Ectodermal cell (in vitro differentiated cells): ENCODE measurements around the gene RYR3.

Experiments
- H3K27ac ChIP-seq: 2 replicates; pipeline ENCODE4 v1.7.0; 2013; ENCODE audit warnings: mild to moderate bottlenecking, low read depth, low read length; ENCODE audit not compliant: insufficient read depth, poor library complexity, severe bottlenecking
- H3K27me3 ChIP-seq: 2 replicates; pipeline ENCODE4 v1.7.0; 2013; ENCODE audit warnings: mild to moderate bottlenecking, low read length; ENCODE audit not compliant: insufficient read depth, control insufficient read depth, poor library complexity, severe bottlenecking
- H3K36me3 ChIP-seq: one replicate; pipeline ENCODE4 v1.7.0; 2013; ENCODE audit warnings: low read length; ENCODE audit not compliant: control insufficient read depth, insufficient read depth
- H3K4me1 ChIP-seq: one replicate; pipeline ENCODE4 v1.7.0; 2013; ENCODE audit warnings: low read length; ENCODE audit not compliant: control insufficient read depth, insufficient read depth
- H3K4me3 ChIP-seq: 2 replicates; pipeline ENCODE4 v1.7.0; 2013; ENCODE audit warnings: low read depth, low read length, control low read depth; ENCODE audit not compliant: insufficient read depth
- H3K9me3 ChIP-seq: 2 replicates; pipeline ENCODE4 v1.7.0; 2013; ENCODE audit warnings: mild to moderate bottlenecking, low read length, moderate library complexity; ENCODE audit not compliant: control insufficient read depth
- WGBS, 2 experiments: methylation state at CpG; one replicate each; pipeline ENCODE4 v1.1.7; 2013; ENCODE audit warnings: missing lambda C conversion rate in 2 of 2; 5-methylcytosine and 5-hydroxymethylcytosine counted together

Gene RYR3

DNA sequence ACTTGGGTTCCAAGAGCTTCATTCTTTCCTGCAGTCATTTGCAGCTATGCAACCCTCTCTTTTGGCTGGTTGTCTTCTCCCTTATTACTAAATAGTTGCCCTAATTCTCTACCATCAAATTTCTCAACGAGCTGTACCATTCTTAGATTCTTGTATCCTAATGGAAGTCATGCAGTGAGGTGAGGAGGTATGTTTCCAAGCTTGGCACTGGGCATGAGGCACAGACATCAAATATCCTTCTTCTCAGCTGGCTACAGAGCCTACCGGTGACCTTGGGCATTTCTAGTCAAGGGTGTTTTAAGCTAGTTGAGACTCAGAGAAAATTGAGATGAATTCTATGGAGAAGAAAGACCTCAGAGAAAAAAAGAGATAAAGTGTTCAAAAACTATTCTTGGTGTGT, 166.1 kb downstream of the RYR3 start:
- Histone ChIP-seq H3K36me3 (no peaks in the 10 kb centered on the region), H3K9me3 (no peaks in the 10 kb centered on the region), H3K27ac (no peak overlapping the region), H3K27me3 (no peaks in the 10 kb centered on the region), H3K4me1 (no peaks in the 10 kb centered on the region), H3K4me3 (no peak overlapping the region)
- 94 to 100% methylated on average over 1 of the region's 2 CpGs for WGBS, 2 experiments

DNA sequence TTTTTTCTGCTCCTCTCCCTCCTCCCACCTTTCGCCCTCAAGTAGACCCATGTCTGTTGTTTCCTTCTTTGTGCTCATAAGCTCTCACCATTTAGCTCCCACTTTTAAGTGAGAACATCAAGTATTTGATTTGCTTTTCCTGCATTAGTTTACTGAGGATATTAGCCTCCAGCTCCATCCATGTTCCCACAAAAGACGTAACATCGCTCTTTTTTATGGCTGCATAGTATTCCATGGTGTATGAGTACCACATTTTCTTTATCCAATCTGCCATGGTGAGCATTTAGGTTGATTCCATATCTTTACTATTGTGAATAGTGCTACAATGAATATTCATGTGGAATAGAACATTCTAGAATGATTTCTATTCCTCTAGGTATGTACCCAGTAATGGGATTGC, 178.6 kb downstream of the RYR3 start:
- no peaks in the 10 kb centered on the region for H3K36me3 ChIP-seq
- WGBS, 2 experiments: 93% methylated on average over 3 of the region's 3 CpGs
- H3K4me3 ChIP-seq: no peak overlapping the region
- no peaks in the 10 kb centered on the region for H3K27me3 ChIP-seq
- H3K9me3 ChIP-seq: no peaks in the 10 kb centered on the region
- peaks cover 4% of the 10 kb centered on the region for H3K4me1 ChIP-seq
- H3K27ac ChIP-seq: no peak overlapping the region

DNA sequence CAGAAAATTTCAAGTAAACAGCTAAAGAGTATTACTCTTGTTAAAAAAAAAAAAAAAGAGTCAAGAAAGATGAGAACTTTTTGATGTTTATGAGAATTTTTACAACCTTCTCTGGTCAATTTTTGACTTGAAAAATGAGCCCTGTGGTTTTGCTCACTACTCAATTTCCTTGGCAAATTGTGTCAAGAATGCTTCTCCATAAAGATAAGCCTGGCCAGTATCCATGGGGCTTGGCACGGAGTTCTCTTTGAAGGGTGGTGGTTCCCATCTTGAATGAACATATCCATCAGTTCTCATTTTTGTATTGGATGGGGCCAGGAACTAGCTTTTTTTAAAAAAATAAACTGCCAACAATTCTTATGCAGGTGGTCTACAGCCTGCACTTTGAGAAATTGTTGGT, 179.9 kb downstream of the RYR3 start:
- H3K4me1 ChIP-seq: peaks cover 4% of the 10 kb centered on the region
- no peaks in the 10 kb centered on the region for H3K9me3 ChIP-seq
- H3K36me3 ChIP-seq: no peaks in the 10 kb centered on the region
- H3K27ac ChIP-seq: no peak overlapping the region
- no peaks in the 10 kb centered on the region for H3K27me3 ChIP-seq
- no peak overlapping the region for H3K4me3 ChIP-seq
- WGBS, 2 experiments: 95 to 100% methylated on average over 1 of the region's 1 CpG

DNA sequence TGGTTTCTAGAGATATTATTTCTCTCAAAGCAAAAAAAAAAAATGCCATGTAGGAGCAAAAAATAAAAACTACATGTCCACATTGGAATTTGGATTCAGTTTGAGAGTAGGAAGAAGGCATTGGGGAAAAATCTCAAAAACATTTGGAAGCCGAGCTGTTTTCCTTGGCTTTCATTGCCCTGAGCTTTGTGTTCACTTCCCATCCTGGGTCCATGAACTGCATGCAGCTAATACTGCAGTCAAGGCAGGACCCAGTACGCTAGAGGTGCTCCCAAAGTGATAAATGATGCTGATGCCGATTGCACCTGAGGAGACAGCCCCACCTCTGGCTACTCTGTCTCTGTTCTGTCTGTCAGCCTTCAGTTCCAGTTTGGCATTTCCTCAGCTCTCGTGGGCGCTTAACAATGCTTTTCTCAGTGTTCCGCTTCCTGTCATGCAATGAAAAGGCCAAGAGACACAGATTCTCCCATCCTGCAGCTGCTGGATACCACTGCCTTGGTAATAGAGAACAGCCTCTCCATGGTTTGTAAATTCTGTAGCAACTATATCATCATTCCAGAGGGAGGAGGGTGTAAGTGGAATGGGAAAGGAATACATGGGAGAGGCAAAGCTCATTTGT, 181.8 kb downstream of the RYR3 start:
- no peaks in the 10 kb centered on the region for H3K9me3 ChIP-seq
- H3K27ac ChIP-seq: no peak overlapping the region
- no peak overlapping the region for H3K4me3 ChIP-seq
- H3K4me1 ChIP-seq: peaks cover 4% of the 10 kb centered on the region
- H3K36me3 ChIP-seq: no peaks in the 10 kb centered on the region
- 82 to 85% methylated on average over 6 of the region's 6 CpGs for WGBS, 2 experiments
- H3K27me3 ChIP-seq: no peaks in the 10 kb centered on the region

DNA sequence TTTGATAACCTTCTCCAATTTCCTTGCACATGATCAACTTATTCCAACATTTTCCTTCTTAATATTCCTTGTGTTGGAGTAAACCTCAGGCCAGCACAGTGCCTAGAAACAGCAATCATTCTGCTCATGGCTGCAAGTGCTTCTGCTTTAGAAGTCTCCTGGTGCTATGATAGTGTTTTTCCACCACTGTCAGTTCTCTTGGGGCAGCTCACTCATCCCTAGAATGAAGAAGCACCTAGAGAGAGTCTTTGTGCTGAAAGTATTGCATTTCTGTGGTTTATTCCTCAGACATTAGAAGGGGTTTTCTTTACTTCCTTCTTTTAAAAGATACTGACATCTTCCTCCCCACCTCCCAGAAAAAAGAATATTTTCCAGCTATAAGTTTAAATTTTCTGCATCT, 183.5 kb downstream of the RYR3 start:
- Histone ChIP-seq H3K36me3 (no peaks in the 10 kb centered on the region), H3K9me3 (no peaks in the 10 kb centered on the region), H3K4me3 (no peak overlapping the region), H3K4me1 (peaks cover 4% of the 10 kb centered on the region), H3K27me3 (no peaks in the 10 kb centered on the region), H3K27ac (no peak overlapping the region)

DNA sequence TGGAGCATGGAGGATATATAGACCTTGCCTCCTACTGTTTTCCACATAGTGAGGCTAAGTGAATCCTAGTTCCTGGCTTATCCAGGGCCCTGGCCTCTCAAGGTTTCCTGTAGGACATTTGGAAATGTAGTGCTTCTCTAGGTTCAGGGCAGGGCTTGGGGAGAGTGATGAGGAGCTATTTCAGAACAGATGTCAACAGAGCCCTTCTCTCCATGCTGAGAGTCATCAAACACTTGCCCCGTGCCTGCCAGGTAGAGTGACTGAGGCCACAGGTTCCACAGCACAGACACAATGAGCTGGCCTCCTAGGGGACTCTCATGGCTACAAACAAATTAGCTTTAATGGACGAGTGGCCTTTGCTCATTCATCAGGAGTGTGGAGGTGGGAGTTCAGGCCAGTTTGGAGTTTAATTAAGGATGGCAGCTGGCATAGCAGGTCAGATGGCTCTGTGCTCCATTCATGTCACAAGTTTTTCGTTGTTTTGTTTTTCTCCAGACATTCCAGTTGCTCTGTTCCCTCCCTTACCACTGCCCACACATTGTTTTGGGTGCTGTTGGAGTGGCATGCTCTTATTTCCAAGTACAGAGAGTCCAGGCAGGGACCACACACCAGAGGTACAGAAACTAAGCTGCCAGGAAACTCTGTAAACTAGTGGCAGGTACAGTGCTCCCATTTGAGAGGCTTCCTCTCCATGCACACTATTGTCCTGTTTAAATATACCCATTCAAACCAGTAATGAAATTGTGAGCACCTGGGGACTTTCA, 189.8 kb downstream of the RYR3 start:
- no peaks in the 10 kb centered on the region for H3K4me1 ChIP-seq
- H3K4me3 ChIP-seq: no peak overlapping the region
- H3K36me3 ChIP-seq: no peaks in the 10 kb centered on the region
- H3K27ac ChIP-seq: no peak overlapping the region
- no peaks in the 10 kb centered on the region for H3K9me3 ChIP-seq
- WGBS, 2 experiments: 76 to 79% methylated on average over 3 of the region's 3 CpGs
- no peaks in the 10 kb centered on the region for H3K27me3 ChIP-seq

DNA sequence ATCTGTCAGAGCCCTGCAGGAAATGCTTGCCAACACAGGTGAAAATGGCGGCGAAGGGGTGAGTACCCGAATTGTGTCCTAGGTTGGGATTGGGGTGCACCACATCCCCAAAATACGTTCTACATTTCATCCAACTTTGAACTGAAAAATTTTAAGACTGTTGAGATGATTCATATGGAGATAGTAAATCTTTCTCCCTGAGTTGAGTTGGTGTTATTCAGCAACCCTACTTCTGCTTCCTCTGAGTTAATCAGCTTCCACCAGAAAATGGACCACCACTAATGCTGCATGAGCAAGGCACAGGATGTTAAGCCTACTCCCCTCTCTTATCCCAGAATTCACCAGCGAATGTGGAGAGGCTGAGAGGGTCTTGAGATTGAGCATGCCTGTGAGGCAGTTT, 192.9 kb downstream of the RYR3 start:
- 100% methylated on average over 3 to 5 of the region's 5 CpGs for WGBS, 2 experiments
- no peaks in the 10 kb centered on the region for H3K9me3 ChIP-seq
- no peaks in the 10 kb centered on the region for H3K4me1 ChIP-seq
- H3K36me3 ChIP-seq: no peaks in the 10 kb centered on the region
- H3K27ac ChIP-seq: no peak overlapping the region
- no peaks in the 10 kb centered on the region for H3K27me3 ChIP-seq
- H3K4me3 ChIP-seq: no peak overlapping the region

DNA sequence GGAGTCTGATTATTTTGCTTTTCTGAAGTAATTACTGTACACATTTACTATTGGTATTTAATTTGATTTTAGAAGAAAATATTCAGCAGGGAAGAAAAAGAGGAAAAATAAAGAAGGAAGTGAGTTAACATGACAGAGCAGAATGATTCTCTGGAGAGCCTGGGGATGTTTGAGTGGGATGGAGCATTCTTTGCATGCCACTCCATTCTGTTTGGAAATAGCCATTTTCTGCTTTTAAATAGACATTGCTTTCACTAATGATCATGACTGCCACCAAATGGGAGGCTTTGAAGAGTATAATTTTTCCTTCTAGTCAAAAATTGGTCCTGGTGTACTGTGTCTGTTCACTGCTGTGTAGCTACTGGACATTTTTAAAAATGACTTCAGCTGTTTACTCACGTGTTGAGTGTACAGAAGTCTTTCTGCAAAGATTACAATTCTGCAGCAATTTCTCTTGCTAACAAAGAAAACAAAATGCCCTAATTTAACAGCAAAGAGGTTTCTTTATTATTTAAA, 196.1 kb downstream of the RYR3 start:
- no peak overlapping the region for H3K4me3 ChIP-seq
- 75 to 91% methylated on average over 1 of the region's 1 CpG for WGBS, 2 experiments
- H3K27ac ChIP-seq: no peak overlapping the region

DNA sequence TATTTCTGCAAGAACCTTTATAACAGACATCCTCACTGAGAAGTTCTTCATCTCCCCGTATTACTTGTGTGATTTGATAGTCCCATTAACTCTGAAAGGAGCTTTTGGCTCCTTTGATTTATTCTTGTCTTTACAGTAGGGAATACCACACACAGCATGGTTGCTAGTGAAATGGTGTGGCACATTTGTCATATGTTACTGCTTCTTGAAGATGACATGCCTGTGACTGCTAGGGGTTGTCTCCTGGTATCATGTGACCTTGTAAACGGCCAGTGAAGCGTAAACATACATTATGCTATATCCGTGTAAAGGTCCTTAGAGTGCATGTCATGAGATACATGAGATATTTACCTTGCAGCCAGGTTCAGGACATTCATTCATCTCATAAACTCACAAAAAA, 197.9 kb downstream of the RYR3 start:
- no peaks in the 10 kb centered on the region for H3K9me3 ChIP-seq
- 89 to 97% methylated on average over 4 of the region's 4 CpGs for WGBS, 2 experiments
- no peaks in the 10 kb centered on the region for H3K4me1 ChIP-seq
- no peaks in the 10 kb centered on the region for H3K36me3 ChIP-seq
- no peaks in the 10 kb centered on the region for H3K27me3 ChIP-seq
- H3K27ac ChIP-seq: no peak overlapping the region
- no peak overlapping the region for H3K4me3 ChIP-seq

More for the DNA sequence above, 196.1 kb downstream of the RYR3 start:
- H3K4me1 ChIP-seq: no peaks in the 10 kb centered on the region
- H3K9me3 ChIP-seq: no peaks in the 10 kb centered on the region
- no peaks in the 10 kb centered on the region for H3K36me3 ChIP-seq
- H3K27me3 ChIP-seq: no peaks in the 10 kb centered on the region

DNA sequence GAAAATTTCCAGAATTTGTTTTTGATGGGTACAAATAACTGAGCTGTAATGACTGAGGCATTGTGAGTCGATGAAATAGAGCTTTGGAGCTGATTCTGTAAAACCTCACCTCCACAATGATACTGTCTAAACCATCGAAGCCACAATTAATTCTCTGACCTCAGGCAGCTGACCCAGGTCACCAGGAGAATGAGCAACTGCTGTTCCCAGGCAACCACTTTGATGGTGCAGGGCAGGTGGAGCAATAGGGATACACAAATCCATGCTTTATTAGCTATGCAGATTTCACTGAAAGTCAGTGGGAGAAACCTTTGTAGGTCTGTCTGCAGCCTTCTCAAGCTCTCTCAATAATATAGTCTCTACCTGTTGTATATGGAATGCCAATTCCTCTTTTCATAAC, 204.4 kb downstream of the RYR3 start:
- Histone ChIP-seq H3K9me3 (no peaks in the 10 kb centered on the region), H3K36me3 (no peaks in the 10 kb centered on the region), H3K4me3 (no peak overlapping the region), H3K27me3 (no peaks in the 10 kb centered on the region), H3K4me1 (no peaks in the 10 kb centered on the region), H3K27ac (no peak overlapping the region)
- WGBS, 2 experiments: 91 to 92% methylated on average over 2 of the region's 2 CpGs
